ENCODE measurements around the gene KCNK16.

Gene KCNK16

DNA sequence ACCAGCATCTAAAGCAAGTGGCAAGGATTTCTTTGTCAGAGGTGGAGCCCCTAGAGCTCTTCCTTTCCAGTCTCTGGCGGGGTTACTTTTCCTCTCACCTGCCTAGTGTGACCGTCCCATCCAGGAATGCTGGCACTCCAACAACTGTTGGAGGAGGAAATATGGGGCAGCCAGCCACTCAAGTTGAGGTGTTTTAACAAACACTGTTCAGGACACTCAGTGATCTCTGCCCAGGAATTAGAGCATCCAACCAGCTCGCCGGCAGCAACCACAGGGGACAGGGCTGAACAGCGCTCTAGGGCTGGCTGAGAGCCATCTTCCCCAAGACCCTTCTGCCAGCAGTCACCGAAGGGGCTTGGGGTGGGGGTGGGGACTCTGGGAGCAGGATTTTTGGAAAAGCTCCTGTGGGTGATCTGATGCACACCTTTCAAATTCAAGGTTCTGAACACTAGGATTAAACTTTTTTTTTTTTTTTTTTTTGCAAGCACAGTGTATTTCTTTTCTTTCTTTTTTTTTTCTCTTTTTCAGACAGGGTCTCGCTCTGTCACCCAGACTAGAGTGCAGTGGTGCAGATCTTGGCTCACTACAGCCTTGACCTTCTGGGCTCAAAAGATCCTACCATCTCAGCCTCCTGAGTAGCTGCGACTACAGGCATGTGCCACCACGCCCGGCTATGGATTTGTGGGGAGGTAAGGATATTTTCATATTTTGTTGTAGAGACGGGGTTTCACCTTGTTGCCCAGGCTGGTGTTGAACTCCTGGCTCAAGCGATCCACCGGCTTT, 28.4 kb upstream of the KCNK16 start:
- peaks cover 9% of the 10 kb centered on the region for H3K4me1 Mint-ChIP-seq (ENCODE audit: low read depth)
- H3K36me3 Mint-ChIP-seq (ENCODE audit: low read depth) = no peaks in the 10 kb centered on the region
- H3K9me3 Mint-ChIP-seq = no peaks in the 10 kb centered on the region
- H3K4me3 Mint-ChIP-seq = no peak overlapping the region
- H3K27me3 Mint-ChIP-seq = peaks cover 12% of the 10 kb centered on the region
- intact Hi-C loops (cut with micrococcal nuclease) = no loop called here
- H3K27ac Mint-ChIP-seq = no peak overlapping the region

DNA sequence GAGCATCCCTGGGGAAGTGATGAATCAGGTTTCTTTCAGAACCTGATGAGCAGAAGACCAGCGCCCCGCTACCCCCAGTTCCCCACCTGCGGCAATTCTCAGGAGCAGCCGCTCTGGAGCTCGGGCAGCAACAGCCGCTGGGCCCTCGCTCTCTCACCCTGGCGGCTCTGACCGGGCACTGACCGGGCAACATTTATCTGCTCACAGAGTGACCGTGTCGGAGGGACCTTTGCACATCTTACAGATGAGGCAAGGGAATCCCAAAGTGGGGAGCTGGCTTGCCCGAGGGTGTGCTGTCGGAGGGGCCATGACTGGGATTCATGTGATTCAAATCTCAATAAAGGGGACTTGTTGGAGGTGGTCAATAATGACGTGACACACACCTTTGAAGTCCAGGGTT, 26.2 kb upstream of the KCNK16 start:
- peaks cover 17% of the 10 kb centered on the region for H3K4me1 Mint-ChIP-seq (ENCODE audit: low read depth)
- no peak overlapping the region for H3K4me3 Mint-ChIP-seq
- intact Hi-C loops (cut with micrococcal nuclease) = no loop called here
- H3K36me3 Mint-ChIP-seq (ENCODE audit: low read depth) = no peaks in the 10 kb centered on the region
- no peaks in the 10 kb centered on the region for H3K9me3 Mint-ChIP-seq
- no peak overlapping the region for H3K27ac Mint-ChIP-seq
- peaks cover 13% of the 10 kb centered on the region for H3K27me3 Mint-ChIP-seq

DNA sequence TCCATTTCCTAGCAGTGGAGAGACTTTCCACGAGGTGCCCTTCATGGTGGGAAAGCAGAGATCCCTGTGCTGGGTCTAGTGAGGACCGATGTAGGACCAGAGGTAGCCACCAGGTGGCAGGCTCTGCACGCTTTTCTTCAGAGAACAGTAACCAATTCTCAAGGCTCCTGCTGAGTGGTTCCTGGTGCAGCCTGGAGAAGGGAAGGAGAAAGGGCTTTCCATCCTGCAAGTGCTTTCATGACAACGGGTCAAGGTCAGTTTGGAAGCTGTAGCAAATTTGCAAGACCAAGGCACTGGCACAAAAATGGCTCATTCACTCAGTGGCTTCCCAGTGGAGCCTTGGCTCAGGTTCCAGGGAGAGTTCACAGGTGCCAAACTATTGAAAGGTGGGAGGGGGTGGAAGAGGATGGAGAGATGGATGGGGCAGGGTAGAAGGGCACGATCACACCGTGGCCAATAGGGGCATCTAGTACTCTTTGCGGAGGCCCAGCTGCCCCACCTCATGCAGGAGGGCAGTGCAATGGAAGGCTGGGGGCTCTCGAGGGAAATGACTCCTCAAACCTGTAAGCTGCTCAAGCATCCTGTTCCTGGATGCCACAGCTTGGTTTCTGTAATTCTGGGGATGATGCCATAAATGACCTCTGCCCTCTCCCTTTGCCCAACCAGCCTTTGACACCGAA, 25.5 kb upstream of the KCNK16 start:
- H3K4me1 Mint-ChIP-seq (ENCODE audit: low read depth) = peaks cover 17% of the 10 kb centered on the region
- no peaks in the 10 kb centered on the region for H3K36me3 Mint-ChIP-seq (ENCODE audit: low read depth)
- intact Hi-C loops (cut with micrococcal nuclease) = no loop called here
- H3K4me3 Mint-ChIP-seq = no peak overlapping the region
- no peaks in the 10 kb centered on the region for H3K9me3 Mint-ChIP-seq
- peaks cover 13% of the 10 kb centered on the region for H3K27me3 Mint-ChIP-seq
- H3K27ac Mint-ChIP-seq = peak overlapping the region; percentile 19

DNA sequence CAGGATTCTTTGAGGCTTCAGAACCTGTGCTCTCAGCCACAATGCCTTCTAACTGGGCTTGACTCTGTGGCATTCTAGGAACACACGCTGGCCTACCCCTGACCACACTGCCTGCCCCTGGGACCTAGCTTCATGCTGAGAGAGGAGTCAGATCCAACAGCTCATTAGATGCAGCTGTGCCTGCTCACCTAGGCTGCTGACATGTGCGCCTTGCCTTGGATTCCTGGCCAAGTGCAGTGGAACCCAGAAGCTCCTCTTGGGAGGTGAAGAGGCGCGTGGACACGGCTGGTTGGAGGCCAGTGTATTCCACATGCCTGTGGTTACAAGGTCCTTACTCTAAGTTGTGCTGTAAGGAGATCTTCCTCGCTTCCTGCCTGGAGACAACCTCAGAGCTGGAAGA, 24.7 kb upstream of the KCNK16 start:
- intact Hi-C loops (cut with micrococcal nuclease) = no loop called here
- Mint-ChIP-seq H3K4me1 (ENCODE audit: low read depth) (peaks cover 17% of the 10 kb centered on the region), H3K27ac (peak overlapping the region; percentile 19), H3K4me3 (no peak overlapping the region), H3K36me3 (ENCODE audit: low read depth) (no peaks in the 10 kb centered on the region), H3K27me3 (peaks cover 13% of the 10 kb centered on the region), H3K9me3 (no peaks in the 10 kb centered on the region)

DNA sequence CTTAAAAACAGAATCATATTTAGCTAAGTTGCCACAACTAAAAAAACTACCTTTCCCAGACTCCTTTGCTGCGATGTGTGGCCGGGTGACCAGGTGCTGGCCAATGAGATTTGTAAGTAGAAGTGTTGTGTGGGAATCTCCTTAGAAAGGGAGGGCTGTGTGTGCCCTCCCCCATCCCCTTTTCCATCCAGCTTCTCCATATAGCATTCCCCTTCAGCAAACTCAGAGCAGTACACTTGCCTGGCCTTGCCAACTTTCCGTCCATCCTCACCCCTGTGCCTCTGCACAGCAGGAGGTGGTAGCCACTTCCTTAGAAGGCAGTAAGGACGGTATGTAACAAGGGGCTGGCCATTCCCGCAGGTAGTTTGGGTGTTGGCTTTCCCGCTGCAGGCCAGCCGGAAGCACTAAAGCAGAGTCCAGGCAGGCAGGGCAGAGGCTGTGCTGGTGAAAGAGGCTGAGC, 22.3 kb upstream of the KCNK16 start:
- H3K36me3 Mint-ChIP-seq (ENCODE audit: low read depth) = no peaks in the 10 kb centered on the region
- H3K4me3 Mint-ChIP-seq = no peak overlapping the region
- intact Hi-C loops (cut with micrococcal nuclease) = no loop called here
- H3K27me3 Mint-ChIP-seq = peaks cover 15% of the 10 kb centered on the region
- peak overlapping the region; percentile 88 for H3K27ac Mint-ChIP-seq
- peaks cover 17% of the 10 kb centered on the region for H3K4me1 Mint-ChIP-seq (ENCODE audit: low read depth)
- no peaks in the 10 kb centered on the region for H3K9me3 Mint-ChIP-seq

DNA sequence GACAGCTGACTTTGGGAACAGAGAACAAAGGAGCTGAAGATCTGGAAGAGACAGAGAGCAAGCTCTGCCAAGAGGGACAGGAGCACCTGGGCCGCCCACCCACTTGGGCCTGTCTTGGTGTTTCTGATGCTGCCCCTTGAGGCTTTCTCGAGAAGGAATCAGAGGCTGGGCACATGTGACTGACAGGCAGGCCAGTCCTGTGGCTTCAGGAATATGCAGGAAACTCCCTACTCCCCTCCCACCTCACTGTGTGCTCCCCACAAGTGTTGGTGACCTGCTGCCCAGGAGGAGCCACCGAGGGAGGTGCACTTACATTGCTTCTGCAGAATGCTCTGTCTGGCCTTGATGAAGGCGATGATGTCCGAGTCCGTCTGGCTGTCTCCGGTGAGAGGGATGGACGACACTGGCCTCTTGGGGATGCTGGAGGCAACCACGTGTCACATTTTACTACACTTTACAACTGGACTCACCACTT, 20.9 kb upstream of the KCNK16 start:
- Mint-ChIP-seq H3K27me3 (peaks cover 23% of the 10 kb centered on the region), H3K4me3 (no peak overlapping the region), H3K36me3 (ENCODE audit: low read depth) (no peaks in the 10 kb centered on the region), H3K27ac (peak overlapping the region; percentile 88), H3K4me1 (ENCODE audit: low read depth) (peaks cover 17% of the 10 kb centered on the region), H3K9me3 (no peaks in the 10 kb centered on the region)
- intact Hi-C loops (cut with micrococcal nuclease) = no loop called here

DNA sequence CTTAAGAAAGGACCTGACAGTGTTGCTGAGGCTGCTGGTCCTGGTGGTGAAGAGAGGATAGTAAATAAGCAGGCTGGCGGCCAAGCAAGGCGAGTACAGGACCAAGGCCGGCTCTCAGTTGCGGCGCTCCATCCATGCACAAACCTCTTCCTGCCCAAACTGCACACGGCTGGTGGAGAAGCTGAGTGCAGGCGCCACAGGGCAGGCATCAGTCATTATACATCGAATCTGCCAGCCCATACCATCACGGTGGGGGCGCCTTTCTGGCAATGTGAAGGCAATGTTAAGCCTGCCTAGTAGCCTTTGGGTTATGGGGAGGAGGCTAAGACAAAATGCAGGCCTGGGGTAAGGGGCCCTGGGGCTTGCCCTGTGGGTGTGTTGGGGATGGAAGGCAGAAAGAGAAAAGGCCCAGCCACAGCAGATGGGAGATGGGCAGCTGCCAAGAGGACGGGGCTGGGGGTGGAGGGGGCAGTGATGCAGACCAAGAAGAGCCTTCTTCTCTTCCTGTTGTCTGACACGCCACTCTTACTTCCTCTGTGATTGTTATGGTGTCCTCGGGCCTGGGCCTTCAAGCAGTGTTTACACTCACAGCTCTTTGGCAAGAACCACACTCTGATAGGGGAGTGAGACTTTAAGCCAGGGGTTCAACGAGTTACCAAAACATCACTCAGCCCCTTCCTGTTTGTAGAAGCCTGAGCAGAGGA, 20.3 kb upstream of the KCNK16 start:
- Mint-ChIP-seq H3K27me3 (peaks cover 26% of the 10 kb centered on the region), H3K4me3 (no peak overlapping the region), H3K27ac (peak overlapping the region; percentile 88), H3K9me3 (no peaks in the 10 kb centered on the region), H3K36me3 (ENCODE audit: low read depth) (no peaks in the 10 kb centered on the region), H3K4me1 (ENCODE audit: low read depth) (peaks cover 15% of the 10 kb centered on the region)
- intact Hi-C loops (cut with micrococcal nuclease) = no loop called here

DNA sequence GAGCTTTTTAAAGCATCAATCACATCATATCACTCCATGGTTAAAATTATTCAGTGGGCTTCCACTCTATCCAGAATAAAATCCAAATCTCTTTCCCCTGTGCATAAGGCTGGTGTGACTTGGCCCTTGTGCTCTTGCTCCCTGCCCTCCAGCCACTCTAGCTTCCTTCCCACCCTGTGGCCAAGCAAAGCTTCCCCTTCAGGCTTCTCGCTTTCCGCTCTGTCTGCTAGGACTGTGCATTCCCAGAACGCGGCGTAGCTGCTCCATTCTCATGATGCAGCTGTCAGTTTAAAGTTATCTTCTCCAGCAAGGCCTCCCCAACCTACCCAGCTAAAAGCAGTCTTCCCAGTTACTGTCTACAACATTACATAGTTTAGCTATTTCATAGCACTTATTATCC, 19.4 kb upstream of the KCNK16 start:
- Mint-ChIP-seq H3K4me3 (no peak overlapping the region), H3K9me3 (no peaks in the 10 kb centered on the region), H3K27ac (no peak overlapping the region), H3K4me1 (ENCODE audit: low read depth) (peaks cover 12% of the 10 kb centered on the region), H3K27me3 (peaks cover 35% of the 10 kb centered on the region), H3K36me3 (ENCODE audit: low read depth) (no peaks in the 10 kb centered on the region)
- intact Hi-C loops (cut with micrococcal nuclease) = no loop called here

DNA sequence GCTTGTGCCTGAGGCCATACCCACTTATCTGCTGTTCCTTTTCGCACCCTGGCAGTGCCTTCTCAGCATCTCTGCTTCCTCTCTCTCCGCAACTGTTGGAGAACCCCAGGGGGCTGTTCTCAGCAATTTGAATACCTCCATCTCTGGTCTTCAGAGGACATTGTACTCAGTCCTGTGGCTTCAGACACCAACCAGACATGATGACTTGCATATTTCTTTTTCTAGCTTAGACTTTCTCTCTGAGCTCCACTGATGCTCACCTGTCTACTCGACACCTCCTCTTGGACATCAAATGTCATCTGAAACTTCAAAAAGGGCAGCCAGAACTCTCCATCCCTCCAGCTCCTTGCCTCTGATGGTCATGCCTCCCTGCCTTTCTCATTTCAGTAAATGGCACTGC, 18.9 kb upstream of the KCNK16 start:
- peaks cover 41% of the 10 kb centered on the region for H3K27me3 Mint-ChIP-seq
- H3K4me1 Mint-ChIP-seq (ENCODE audit: low read depth) = peaks cover 12% of the 10 kb centered on the region
- H3K27ac Mint-ChIP-seq = no peak overlapping the region
- H3K36me3 Mint-ChIP-seq (ENCODE audit: low read depth) = no peaks in the 10 kb centered on the region
- no peaks in the 10 kb centered on the region for H3K9me3 Mint-ChIP-seq
- intact Hi-C loops (cut with micrococcal nuclease) = no loop called here
- H3K4me3 Mint-ChIP-seq = no peak overlapping the region

DNA sequence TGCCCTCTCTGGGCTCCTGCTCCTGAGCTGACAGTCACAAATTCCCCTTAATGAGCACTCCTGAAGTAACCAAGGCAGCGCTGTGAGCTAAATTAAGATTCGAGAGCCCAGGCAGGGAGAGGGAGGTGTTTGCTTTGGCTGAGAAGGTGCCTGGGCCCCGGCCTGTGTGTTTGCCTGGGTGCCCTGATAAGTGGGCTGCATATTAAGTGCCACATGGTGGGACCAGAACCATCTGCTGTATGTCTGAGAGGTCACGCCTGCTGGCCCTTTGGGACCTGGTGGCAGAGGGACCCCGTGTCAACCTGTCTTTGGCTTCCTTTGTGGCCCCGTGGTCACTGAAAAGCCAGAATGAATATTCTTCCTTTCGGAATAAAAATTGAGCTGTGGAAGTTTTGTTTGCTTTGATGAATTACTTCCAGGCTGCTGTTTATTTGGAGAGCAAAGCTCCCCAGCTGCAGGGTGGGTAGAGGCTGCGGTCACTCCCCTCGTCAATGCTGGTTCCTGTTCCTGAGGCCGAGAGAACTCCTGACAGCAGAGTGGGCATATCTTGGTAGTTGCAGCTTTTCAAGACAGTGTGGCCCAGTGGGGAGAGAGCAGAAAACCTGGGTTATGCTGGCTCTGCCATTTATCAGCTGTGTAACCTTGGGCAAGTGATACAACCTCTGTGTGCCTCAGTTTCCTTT, 17.5 kb upstream of the KCNK16 start:
- Mint-ChIP-seq H3K9me3 (no peaks in the 10 kb centered on the region), H3K36me3 (ENCODE audit: low read depth) (no peaks in the 10 kb centered on the region), H3K4me1 (ENCODE audit: low read depth) (peaks cover 8% of the 10 kb centered on the region), H3K27me3 (peaks cover 52% of the 10 kb centered on the region), H3K4me3 (no peak overlapping the region), H3K27ac (peak overlapping the region; percentile 71)
- intact Hi-C loops (cut with micrococcal nuclease) = no loop called here

DNA sequence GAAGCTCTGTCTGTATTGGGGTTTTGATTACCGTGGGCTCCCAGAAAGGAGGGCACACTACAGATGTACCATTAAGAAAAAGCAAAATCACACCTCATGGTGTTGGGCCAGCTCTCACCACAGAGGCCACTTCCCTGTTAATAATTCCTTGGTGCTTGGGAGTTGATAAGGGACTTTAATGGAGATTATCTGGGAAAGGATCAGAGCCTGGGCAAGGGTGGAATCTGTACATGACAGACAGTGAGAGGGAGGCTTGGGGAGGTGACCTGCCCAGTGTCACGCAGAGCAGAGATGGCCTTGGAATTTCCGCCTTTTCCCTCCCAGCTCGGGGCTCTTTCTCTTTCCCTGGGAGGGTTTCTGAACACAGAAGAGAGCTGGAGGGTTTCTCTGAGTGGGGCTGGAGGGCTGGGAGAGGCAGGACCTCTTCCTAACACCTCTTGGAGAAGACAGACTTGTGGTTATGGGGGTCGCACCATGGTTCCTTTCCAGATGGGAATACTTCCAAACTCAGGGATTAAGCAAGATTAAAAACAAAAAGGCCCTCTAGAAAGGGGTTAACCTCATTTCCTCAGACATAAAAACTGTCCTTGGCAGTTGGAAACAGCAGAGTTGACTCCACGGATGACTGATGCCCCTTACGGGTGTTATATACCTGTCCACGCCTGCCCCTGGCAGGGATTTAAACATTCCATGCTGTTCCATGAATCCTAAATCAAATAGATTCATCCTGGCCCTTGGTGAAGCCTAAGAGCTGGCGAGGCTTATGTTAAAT, 16.8 kb upstream of the KCNK16 start:
- peaks cover 56% of the 10 kb centered on the region for H3K27me3 Mint-ChIP-seq
- H3K9me3 Mint-ChIP-seq = no peaks in the 10 kb centered on the region
- no peak overlapping the region for H3K4me3 Mint-ChIP-seq
- intact Hi-C loops (cut with micrococcal nuclease) = no loop called here
- H3K36me3 Mint-ChIP-seq (ENCODE audit: low read depth) = no peaks in the 10 kb centered on the region
- peaks cover under 1% of the 10 kb centered on the region for H3K4me1 Mint-ChIP-seq (ENCODE audit: low read depth)
- peak overlapping the region; percentile 71 for H3K27ac Mint-ChIP-seq

DNA sequence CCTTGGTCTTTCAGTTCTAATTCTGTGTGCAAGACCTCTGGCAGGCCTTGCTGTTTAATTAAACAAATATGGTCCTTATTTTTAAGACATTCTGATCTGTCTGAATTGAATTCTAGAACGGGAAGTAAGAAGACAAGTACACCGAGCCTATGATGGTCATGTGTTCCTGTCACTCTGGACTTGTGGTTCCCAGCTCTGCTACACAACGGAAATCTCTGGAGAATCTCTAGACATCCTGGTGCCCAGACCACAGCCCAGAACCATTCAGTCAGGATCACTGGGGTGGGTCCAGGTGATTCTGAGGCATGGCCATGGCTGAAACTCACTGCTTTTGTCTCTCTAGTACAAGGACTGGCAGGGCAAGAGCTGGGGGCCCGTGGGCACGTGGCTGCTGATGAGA, 15.9 kb upstream of the KCNK16 start:
- H3K36me3 Mint-ChIP-seq (ENCODE audit: low read depth) = no peaks in the 10 kb centered on the region
- no peaks in the 10 kb centered on the region for H3K9me3 Mint-ChIP-seq
- no peak overlapping the region for H3K4me3 Mint-ChIP-seq
- H3K4me1 Mint-ChIP-seq (ENCODE audit: low read depth) = no peaks in the 10 kb centered on the region
- intact Hi-C loops (cut with micrococcal nuclease) = no loop called here
- peaks cover 64% of the 10 kb centered on the region for H3K27me3 Mint-ChIP-seq
- peak overlapping the region; percentile 68 for H3K27ac Mint-ChIP-seq
